HEK293 (cell line): ENCODE results near the gene FGD4.

Experiments used
- CTCF ChIA-PET: fragments of 350-600 bp; formaldehyde crosslinking; extraction: SDS; loops from one replicate; lab custom pipeline; 2021; ENCODE audit warnings: antibody characterized with exemption; lab: Yijun Ruan, JAX
- POLR2A ChIA-PET: fragments of 300-600 bp; formaldehyde crosslinking; extraction: SDS; loops from one replicate; lab custom pipeline; 2020; ENCODE audit warnings: antibody characterized with exemption, inconsistent platforms; lab: Yijun Ruan, JAX
- H3K27ac ChIP-seq: fragments of 200-500 bp; sonication (Bioruptor generic); 2 replicates; pipeline ENCODE4 v1.5.1; 2014; ENCODE audit warnings: low read depth, low read length, control low read depth, inconsistent platforms; ENCODE audit errors: extremely low read depth
- H3K36me3 ChIP-seq, 2 experiments: fragments of 200-500 bp in 1 of 2; sonication (Bioruptor generic) in 1 of 2; 1 replicate in 1 of 2; 2 replicates in 1 of 2; pipeline ENCODE4 v1.5.1; 2014 to 2017; ENCODE audit warnings: inconsistent platforms in 2 of 2, low read length in 2 of 2; ENCODE audit not compliant: control insufficient read depth in 2 of 2, insufficient read depth in 1 of 2
- H3K4me1 ChIP-seq: fragments of 200-500 bp; sonication (Bioruptor generic); 2 replicates; pipeline ENCODE4 v1.5.1; 2014; ENCODE audit warnings: mild to moderate bottlenecking, low read length, inconsistent platforms; ENCODE audit not compliant: control insufficient read depth, insufficient read depth
- H3K4me3 ChIP-seq: 2 replicates; pipeline ENCODE4 v1.5.1; 2011; ENCODE audit warnings: low read depth, mild to moderate bottlenecking, control low read depth, low read length, moderate library complexity
- H3K9me3 ChIP-seq: fragments of 200-500 bp; sonication (Bioruptor generic); 2 replicates; pipeline ENCODE4 v1.5.1; 2014; ENCODE audit warnings: low read depth, low read length, inconsistent platforms; ENCODE audit not compliant: control insufficient read depth, insufficient read depth
- AEBP2 ChIP-seq: fragments of 450-650 bp; formaldehyde crosslinking; IDR thresholded peaks from 2 replicates; pipeline ENCODE4 v1.5.1; 2016; ENCODE audit warnings: missing biosample characterization, missing genetic modification characterization, borderline replicate concordance
- FEZF1 ChIP-seq: fragments of 450-650 bp; formaldehyde crosslinking; IDR thresholded peaks from 2 replicates; pipeline ENCODE4 v1.5.1; 2016; ENCODE audit warnings: missing biosample characterization, missing genetic modification characterization
- INSM2 ChIP-seq: fragments of 450-650 bp; formaldehyde crosslinking; IDR thresholded peaks from 2 replicates; pipeline ENCODE4 v1.5.1; 2016; ENCODE audit warnings: missing biosample characterization, missing genetic modification characterization
- KLF10 ChIP-seq: fragments of 450-650 bp; IDR thresholded peaks from 2 replicates; pipeline ENCODE4 v1.5.1; 2018; ENCODE audit warnings: missing biosample characterization, mild to moderate bottlenecking, missing genetic modification characterization
- OVOL3 ChIP-seq: fragments of 450-650 bp; formaldehyde crosslinking; IDR thresholded peaks from 2 replicates; pipeline ENCODE4 v1.5.1; 2016; ENCODE audit warnings: missing biosample characterization, missing genetic modification characterization
- PRDM1 ChIP-seq: fragments of 450-650 bp; formaldehyde crosslinking; IDR thresholded peaks from 2 replicates; pipeline ENCODE4; 2016; ENCODE audit warnings: missing biosample characterization, missing genetic modification characterization
- PRDM4 ChIP-seq: fragments of 450-650 bp; formaldehyde crosslinking; IDR thresholded peaks from 2 replicates; pipeline ENCODE4 v1.5.1; 2017; ENCODE audit warnings: missing biosample characterization, missing genetic modification characterization
- SP2 ChIP-seq: fragments of 450-650 bp; formaldehyde crosslinking; IDR thresholded peaks from 2 replicates; pipeline ENCODE4 v1.5.1; 2016; ENCODE audit warnings: missing biosample characterization, missing genetic modification characterization
- TRIM28 ChIP-seq: IDR thresholded peaks from 2 replicates; pipeline ENCODE4 v1.6.1; 2011; ENCODE audit warnings: low read length, control low read depth, borderline replicate concordance
- ZNF169 ChIP-seq: fragments of 450-650 bp; formaldehyde crosslinking; IDR thresholded peaks from 2 replicates; pipeline ENCODE4 v1.5.1; 2016; ENCODE audit warnings: missing biosample characterization, missing genetic modification characterization
- ZNF214 ChIP-seq: fragments of 450-650 bp; formaldehyde crosslinking; IDR thresholded peaks from 2 replicates; pipeline ENCODE4 v1.5.1; 2017; ENCODE audit warnings: missing biosample characterization, mild to moderate bottlenecking, missing genetic modification characterization, borderline replicate concordance
- ZNF292 ChIP-seq: fragments of 450-650 bp; formaldehyde crosslinking; IDR thresholded peaks from 2 replicates; pipeline ENCODE4 v1.5.1; 2016; ENCODE audit warnings: low read depth, missing biosample characterization, missing genetic modification characterization, borderline replicate concordance
- ZNF335 ChIP-seq: fragments of 450-650 bp; formaldehyde crosslinking; conservative IDR thresholded peaks from 2 replicates; pipeline ENCODE4 v1.5.1; 2016; ENCODE audit warnings: missing biosample characterization, missing genetic modification characterization
- ZNF423 ChIP-seq: fragments of 450-650 bp; formaldehyde crosslinking; IDR thresholded peaks from 2 replicates; pipeline ENCODE4 v1.5.1; 2016; ENCODE audit warnings: missing biosample characterization, missing genetic modification characterization
- ZNF549 ChIP-seq: fragments of 450-650 bp; IDR thresholded peaks from 2 replicates; pipeline ENCODE4 v1.5.1; 2018; ENCODE audit warnings: missing biosample characterization, missing genetic modification characterization, mild to moderate bottlenecking, inconsistent platforms, moderate library complexity
- ZNF610 ChIP-seq: fragments of 450-650 bp; formaldehyde crosslinking; IDR thresholded peaks from 2 replicates; pipeline ENCODE4 v1.5.1; 2016; ENCODE audit warnings: missing biosample characterization, missing genetic modification characterization, borderline replicate concordance
- ZNF777 ChIP-seq: fragments of 450-650 bp; formaldehyde crosslinking; IDR thresholded peaks from 2 replicates; pipeline ENCODE4 v1.5.1; 2017; ENCODE audit warnings: missing biosample characterization, missing genetic modification characterization, borderline replicate concordance
- ZNF830 ChIP-seq: fragments of 450-650 bp; IDR thresholded peaks from 2 replicates; pipeline ENCODE4 v1.5.0; 2018; ENCODE audit warnings: missing biosample characterization, missing genetic modification characterization, low read depth, mild to moderate bottlenecking, moderate library complexity
- ZNF843 ChIP-seq: fragments of 450-650 bp; formaldehyde crosslinking; IDR thresholded peaks from 2 replicates; pipeline ENCODE4 v1.5.1; 2016; ENCODE audit warnings: missing biosample characterization, missing genetic modification characterization

The FGD4 gene

GRCh38 chr12:32470936-32471470, 71.6 kb downstream of the FGD4 start:
- ChIA-PET CTCF (interaction anchor here (0.6 to 0.8 kb wide), 2 partner anchors 12 to 15 kb away, joined by 3 read pairs; no protein-coding TSS in a partner anchor), POLR2A (no interaction called here)
- Histone ChIP-seq H3K36me3 (no peaks in the 10 kb centered on the region), H3K27ac (no peak overlapping the region), H3K4me3 (no peak overlapping the region), H3K4me1 (no peaks in the 10 kb centered on the region), H3K9me3 (no peaks in the 10 kb centered on the region)
- TF ChIP-seq ZNF610 (tag by site-specific recombination) = no peak
- TF ChIP-seq ZNF549 (tag by site-specific recombination) = no peak
- TF ChIP-seq PRDM4 (tag by site-specific recombination) = no peak
- no peak for TF ChIP-seq TRIM28
- no peak for TF ChIP-seq AEBP2 (tag by site-specific recombination)
- no peak for TF ChIP-seq PRDM1 (tag by site-specific recombination)
- no peak for TF ChIP-seq ZNF292
- TF ChIP-seq FEZF1 (tag by site-specific recombination) = no peak
- TF ChIP-seq SP2 (tag by site-specific recombination) = no peak
- no peak for TF ChIP-seq KLF10
- TF ChIP-seq ZNF843 (tag by site-specific recombination) = no peak
- TF ChIP-seq ZNF169 (tag by site-specific recombination) = no peak
- TF ChIP-seq ZNF214 (tag by site-specific recombination) = no peak
- TF ChIP-seq ZNF423 (tag by site-specific recombination) = no peak
- no peak for TF ChIP-seq ZNF335 (tag by site-specific recombination)
- no peak for TF ChIP-seq INSM2
- TF ChIP-seq ZNF830 (tag by site-specific recombination) = no peak

GRCh38 chr12:32471591-32472001, 72.2 kb downstream of the FGD4 start:
- POLR2A ChIA-PET = no interaction called here
- CTCF ChIA-PET = interaction anchor here (0.6 kb wide), 1 partner anchor 12 kb away, joined by 3 read pairs; no protein-coding TSS in a partner anchor

GRCh38 chr12:32475724-32476123, 76.4 kb downstream of the FGD4 start:
- ChIA-PET POLR2A (no interaction called here), CTCF (no interaction called here)
- Histone ChIP-seq H3K9me3 (no peaks in the 10 kb centered on the region), H3K4me3 (no peak overlapping the region), H3K36me3 (no peaks in the 10 kb centered on the region), H3K27ac (no peak overlapping the region), H3K4me1 (no peaks in the 10 kb centered on the region)
- no peak for TF ChIP-seq AEBP2 (tag by site-specific recombination)
- TF ChIP-seq ZNF777 (tag by site-specific recombination) = no peak

More at GRCh38 chr12:32471591-32472001, 72.2 kb downstream of the FGD4 start:
- no peaks in the 10 kb centered on the region for H3K36me3 ChIP-seq
- H3K9me3 ChIP-seq = no peaks in the 10 kb centered on the region
- H3K4me3 ChIP-seq = no peak overlapping the region
- no peak for TF ChIP-seq OVOL3 (tag by site-specific recombination)
- no peaks in the 10 kb centered on the region for H3K4me1 ChIP-seq
- no peak overlapping the region for H3K27ac ChIP-seq
